HG03064 (cell line): ENCODE data around the gene IGFL2.
"Not testable (repeated sequence)": the region's sequence is repeated elsewhere in the genome, so short reads cannot be mapped to it uniquely, and the experiment has no call there.

Experiments used
- ATAC-seq: cut with Tn5 transposase; IDR thresholded peaks from one replicate; pipeline ENCODE4 v1.9.1; 2021; ENCODE audit warnings: low read depth; ENCODE audit not compliant: unreplicated experiment

Gene IGFL2

DNA sequence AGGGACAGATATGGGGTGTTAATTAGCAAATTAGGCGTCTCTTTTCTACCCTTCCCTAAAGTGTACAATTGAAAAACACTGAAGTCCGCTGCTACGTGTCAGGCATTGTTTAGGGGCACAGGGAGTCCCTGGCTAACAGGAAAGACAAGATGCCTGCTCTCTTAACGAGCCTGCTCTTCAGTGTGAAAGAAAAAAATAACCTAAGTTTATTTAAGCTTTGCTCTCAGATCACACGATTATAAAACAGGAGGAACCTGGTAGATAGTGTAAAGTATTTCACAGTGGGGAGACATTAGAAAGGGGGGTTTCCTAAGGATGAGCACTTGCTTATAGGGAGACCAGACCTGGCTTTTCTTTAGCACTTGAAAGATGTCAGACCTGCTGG, 38.7 kb downstream of the IGFL2 start:
- no peak for ATAC-seq

DNA sequence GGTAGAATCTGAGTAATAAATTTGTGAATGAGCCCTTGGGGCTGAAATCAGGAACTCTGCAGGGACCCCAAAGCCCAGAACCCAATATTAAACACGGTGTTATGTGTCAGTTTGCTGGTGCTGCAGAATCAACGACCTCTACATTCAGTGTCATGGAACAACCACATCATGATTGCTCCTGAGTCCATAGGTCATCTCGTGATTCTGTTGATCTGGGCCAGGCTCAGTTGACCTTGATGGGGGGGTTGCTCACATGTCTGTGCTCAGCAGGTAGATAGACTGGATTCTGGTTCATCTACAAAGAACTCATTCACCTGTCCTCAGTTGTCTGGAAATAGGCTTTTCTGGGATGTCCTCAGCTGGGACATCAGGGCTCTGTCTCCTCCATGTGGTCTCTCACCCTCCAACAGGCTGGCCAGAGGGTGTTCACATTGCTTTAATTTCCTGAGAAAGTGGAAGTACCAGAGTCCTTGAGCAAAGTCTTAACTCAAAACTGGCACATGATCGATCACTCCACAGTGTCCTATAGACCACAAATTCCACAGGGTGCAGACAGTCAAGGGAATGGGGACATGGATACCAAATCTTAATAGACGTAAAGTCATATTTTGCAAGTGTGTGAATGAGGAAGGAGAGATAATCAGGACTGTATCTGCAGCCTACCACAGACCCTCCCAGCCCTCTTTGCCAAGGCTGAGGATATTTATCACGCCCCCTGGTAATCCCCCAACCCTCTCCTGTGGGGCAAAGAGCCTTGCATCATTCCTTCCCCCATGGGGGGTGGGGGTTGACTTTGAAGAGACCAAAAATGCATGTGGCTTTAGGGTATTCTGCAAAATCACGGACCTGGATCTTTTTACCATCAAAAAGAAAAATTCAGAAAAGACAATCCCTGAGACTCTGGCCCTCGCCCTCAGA, 42.2 kb downstream of the IGFL2 start:
- no peak for ATAC-seq

DNA sequence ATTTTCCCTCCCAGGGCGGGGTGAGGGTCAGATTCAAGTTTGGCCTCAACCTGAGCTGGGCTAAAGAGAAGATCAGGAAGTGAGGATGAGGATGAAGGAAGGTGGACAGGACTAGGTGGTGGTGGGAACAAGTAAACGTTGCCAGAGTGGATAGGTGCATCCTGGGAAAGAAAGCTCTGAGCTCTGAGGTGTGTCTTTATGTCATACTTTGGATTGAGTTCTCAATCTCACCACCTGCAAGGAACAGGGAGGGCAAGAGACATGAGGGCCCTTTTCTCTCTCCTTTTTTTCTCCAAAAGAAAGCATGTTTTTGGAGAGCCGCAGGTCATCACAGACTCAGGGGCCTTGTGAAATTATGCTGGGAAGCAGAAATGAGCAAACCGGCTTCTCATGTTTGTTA, 43.3 kb downstream of the IGFL2 start:
- ATAC-seq = no peak

DNA sequence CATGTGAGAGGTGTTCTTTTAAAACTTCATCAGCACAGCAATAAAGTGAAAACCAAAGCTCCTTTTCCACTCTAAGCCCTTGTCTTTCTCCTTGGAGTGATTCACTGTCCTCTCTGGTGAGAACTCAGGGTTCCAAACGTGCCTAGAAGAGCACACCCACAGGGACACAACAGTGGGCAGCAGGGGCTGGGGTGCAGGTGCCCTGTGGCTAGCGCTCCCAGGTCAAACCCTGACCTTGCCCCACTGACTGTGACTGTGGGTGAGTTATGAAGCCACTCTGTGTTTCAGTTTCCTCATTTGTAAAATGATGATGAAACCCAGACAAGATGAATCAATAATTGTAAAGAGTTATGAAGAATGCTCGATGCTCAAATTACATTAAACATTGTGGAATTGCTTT, 43.9 kb downstream of the IGFL2 start:
- ATAC-seq = no peak

DNA sequence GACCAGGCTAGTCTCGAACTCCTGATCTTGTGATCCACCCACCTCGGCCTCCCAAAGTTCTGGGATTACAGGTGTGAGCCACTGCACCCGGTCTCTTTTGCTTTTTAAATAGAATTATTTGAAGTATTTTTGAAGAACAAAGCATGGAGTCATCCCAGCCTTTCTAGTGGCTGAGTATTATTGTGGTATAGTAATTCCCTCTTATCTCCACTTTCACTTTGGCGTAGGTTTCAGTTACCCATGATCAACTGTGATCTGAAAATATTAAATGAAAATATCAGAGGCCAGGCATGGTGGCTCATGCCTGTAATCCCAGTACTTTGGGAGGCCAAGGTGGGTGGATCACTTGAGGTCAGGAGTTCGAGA, 44.6 kb downstream of the IGFL2 start:
- ATAC-seq = not testable (repeated sequence)

DNA sequence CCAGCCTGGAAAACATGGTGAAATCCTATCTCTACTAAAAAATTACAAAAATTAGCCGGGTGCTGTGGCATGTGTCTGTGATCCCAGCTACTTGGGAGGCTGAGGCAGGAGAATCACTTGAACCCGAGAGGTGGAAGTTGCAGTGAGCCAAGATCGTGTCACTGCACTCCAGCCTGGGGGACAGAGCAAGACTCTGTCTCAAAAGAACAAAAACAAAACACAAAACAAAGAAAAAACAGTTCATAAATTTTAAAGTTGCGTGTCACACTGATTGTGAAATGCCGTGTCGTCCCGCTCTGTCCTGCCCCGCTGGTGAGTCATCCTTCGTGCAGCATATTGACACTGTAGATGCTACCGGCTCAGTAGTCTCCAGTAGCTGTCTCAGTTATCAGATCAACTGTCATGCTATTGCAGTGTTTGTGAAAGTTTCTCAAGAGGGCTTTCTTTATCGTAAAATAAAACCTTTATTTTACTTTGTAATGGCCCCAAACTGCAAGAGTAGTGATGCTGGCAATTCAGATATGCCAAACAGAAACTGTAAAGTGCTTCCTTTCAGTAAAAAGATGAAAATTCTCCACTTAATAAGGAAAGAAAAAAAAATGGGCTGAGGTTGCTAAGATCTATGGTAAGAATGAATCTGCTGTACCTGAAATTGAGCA, 45.1 kb downstream of the IGFL2 start:
- ATAC-seq = no peak

DNA sequence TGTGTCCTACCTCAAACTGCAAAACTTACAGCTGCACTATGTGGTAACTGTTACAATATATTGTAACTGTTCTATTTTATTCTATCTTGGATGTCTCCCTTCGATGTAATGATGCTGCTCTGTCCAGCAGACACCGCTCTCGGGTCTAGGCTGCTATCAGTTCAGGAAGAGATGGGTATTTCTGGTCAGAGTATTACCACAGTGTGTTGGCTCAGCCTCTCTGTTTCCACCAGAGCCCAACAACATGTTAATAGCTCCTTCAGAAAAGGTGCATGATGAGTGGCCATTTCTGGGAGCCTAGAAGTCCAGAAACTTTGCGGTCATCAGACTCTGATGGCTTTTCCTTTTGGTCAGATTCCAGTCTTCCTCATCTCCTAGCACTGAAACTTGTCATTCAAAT, 45.6 kb downstream of the IGFL2 start:
- no peak for ATAC-seq

DNA sequence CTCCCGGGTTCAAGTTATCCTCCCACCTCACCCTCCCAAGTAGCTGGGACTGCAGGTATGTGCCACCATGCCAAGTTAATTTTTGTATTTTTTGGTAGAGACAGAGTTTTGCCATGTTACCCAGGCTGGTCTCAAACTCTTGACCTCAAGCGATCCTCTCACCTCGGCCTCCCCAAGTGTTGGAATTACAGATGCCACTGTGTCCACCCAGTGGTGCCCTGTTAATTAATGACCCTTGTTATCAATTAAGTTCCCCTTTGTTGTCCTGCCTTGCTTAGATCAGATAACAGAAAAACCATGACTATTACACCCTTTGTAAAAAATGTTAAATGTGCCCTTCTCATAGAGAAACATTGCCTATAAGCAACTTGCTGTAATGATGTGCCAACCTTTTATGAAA, 47.1 kb downstream of the IGFL2 start:
- no peak for ATAC-seq

DNA sequence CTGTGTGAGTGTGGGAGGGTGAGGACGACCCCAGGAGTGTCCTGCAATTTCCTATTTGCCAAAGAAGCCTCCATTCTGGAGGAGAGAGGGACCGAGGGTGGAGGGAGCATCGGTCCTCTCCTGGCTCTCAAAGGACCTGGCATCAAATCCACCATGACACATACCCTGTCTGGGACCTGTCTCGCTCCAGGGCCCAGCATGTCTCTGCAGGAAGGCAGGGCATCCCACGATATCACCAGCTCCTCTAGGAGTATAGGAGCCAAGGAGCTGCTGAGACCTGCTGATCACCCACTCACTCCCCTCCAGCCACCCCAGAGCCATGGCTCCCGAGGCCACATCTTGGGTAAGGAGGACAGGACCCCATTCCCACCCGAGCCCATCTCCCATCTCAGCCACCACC, 47.9 kb downstream of the IGFL2 start:
- ATAC-seq = not testable (repeated sequence)

DNA sequence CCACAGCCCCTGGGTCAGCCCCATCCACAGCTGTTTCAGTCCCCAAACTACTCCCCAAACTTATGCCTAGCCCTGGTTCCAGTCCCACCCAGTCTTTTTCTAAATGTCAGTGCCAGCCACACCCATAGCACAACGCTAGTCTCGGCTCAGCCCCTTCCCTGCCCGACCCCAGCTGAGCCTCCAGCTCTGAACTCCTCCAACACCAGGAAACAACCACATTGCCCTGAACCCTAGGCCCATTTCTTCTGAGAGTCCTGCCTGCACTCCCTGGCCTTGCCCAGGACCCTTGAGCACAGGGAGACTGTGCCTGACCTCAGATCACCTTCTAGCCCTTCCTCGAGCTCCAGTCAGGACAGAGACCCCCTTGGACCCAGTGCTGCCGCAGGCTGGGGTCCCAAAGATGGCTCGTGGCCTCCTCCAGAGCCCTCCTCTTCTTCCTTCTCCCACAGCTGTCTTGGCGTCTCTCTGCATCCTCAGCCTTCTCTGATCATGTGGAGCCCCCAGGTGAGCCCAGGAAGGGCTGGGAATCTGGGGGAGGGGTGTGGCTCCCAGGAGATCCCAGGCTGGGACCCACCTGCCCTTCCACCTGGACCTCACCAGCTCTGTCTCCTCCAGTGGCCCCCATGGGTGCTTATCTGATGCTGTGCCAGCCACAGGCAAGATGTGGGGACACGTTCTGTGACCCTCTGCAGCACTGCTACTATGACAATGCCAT, 48.5 kb downstream of the IGFL2 start:
- no peak for ATAC-seq

DNA sequence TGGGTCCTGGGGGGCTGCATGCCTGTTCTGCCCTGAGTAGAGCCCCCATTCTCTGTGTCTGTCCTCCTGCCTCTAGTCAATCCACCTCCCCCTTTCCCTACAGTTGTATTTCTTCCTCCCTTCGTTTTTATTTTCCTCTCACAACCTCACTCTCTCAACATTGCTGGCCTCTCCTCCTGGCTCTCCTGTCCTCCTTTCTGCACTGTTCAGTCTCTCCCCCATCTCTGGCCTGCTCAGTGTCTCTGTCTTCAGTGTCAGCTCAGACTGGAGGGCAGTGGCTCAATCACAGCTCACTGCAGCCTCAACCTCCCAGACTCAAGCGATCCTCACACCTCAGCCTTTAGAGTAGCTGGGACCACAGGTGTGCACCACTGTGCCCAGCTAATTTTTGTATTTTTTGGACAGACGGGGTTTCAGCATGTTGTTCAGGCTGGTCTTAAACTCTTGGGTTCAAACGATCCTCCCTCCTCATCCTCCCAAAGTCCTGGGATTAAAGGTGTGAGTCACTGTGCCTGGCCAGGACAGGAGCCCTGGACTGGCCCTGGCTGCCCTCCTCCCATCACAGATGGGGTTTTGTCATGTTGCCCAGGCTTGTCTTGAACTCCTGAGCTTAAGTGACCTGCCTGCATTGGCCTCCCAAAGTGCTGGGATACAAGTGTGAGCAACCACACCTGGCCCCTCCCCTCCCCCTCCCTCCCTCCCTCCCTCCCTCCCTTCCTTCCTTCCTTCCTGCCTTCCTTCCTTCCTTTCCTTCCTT, 49.5 kb downstream of the IGFL2 start:
- no peak for ATAC-seq

DNA sequence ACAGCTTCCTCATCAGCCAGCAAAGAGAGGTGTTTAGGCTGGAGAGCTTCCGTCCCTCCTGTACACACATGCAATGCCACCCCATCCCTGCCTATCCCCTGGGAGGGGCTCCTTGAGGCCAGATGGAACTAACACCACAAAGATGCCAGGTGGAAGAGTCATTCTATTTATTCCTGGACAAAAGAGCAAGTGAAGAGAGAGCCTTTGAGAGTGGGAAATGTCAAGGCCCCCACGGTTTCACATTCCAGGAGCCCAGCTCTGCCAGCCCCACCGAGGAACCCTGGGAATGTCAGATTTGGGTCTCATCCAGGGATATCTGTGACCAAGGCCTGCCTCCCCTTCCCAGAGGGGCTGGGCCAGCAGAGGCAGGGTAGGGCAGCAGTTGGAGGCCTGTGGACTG, 50.7 kb downstream of the IGFL2 start:
- no peak for ATAC-seq

DNA sequence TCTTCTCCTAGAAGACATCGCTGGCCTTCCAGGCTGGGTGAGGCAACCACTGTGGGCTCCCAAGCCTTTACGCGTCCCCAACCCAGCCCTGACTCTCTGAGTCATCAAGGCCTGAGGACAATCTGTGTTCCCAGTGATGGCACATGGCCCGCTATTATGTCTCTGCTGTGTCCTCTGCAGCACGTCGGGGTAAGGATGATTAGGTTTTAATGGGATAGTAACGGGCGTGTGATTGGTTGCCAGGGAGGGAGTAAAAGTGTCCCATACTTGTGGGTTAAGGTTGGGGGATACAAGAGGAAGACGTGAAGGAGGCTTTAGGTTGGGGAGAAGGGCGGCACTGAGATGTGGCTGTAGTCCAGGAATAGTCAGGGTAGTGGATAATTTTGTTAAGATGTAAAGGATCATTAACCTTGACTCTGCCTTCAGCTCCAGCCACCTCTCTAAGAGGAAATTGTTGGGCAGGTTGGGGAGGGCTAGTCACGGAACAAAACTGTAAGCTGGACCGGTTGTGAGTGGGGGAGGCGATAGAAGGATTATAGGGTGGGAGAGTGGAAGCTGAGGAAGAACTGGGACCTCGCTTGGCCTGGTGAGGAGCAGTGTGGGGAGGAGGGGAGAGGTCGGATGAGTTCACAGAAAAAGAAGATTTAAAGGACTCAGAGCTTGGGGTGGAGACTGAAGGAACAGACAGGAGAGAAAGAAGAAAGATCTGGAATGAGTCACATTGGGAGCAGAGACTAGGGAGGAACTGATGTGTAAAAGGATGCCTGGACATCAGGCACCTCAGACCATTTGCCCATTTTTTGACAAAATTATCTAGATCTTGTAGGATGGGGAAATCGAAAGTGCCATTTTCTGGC, 53.6 kb downstream of the IGFL2 start:
- ATAC-seq = no peak

DNA sequence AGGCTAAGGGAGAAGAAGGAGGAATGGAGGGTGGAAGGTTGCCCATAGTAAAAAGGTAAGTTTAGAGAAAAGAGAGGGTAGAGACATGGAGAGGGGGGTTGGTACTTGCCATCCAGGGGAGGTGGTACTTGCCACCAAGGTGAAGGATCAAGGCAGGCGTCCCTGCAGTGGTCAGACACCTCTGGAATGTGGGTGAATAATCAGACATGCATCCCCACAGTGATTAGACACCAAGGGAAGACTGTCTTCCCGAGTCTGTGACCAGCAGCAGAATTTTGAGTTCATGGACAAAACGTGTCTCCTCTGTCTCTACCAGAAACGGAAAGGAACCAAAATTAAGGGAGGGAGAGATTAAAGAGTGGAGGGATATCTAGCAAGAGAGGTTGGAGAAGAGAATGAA, 54.4 kb downstream of the IGFL2 start:
- ATAC-seq = no peak

DNA sequence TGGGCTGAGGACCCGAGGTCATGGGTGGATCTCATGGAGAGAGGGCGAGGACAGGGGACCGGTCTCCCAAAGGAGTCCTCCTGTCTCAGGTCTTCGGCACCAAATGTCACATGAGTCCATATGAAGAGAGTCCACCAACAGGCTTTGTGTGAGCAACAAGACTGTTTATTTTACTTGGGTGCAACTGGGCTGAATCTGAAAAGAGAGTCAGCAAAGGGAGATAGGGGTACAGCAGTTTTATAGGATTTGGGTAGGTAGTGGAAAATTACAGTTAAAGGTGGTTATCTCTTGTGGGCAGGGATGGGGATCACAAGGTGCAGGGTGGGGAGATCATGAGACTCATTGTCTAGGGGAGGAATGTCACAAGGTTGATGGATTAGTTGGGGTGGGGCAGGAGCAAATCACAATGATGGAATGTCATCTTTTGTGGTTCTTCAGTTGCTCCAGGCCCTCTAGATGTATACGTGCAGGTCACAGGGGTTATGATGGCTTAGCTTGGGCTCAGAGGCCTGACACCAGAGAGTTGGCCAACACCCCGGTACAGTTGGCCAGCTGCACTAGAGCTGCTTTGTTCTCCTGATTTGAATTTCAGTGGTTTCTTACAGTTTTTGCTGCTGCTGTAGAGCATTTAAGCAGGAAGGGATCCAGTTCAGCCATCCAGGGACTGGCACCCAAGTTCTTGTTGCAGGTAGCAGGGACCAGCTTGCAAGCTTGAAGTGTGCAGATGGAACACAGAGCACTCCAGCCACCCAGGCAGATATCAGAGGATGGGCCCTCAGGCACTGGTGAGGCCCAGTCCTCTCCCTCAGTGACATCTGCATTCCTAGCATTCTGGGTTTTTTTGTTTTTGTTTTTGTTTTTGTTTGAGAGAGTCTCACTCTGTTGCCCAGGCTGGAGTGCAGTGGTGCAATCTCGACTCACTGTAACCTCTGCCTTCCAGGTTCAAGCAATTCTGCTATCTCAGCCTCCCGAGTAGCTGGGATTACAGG, 55.1 kb downstream of the IGFL2 start:
- no peak for ATAC-seq

DNA sequence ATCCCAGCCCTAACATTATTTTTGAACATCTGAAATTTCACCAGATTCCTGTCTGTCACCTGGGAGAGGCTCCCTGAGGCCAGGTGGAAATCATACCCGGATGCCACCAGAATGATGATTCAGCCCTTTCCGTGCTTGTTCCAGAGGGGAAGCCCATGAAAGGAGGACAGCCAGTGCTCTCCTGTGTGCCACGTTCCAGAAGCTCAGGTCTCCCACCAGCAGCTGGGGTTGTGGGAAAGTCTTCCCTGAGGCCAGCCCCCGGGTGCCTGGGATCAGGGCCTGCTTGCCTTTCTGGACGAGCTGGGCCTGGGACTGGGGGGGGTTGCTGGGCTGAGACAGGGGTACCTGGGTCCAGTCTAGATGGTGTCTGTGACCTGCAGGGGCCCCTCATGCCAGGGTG, 56.0 kb downstream of the IGFL2 start:
- ATAC-seq = no peak

DNA sequence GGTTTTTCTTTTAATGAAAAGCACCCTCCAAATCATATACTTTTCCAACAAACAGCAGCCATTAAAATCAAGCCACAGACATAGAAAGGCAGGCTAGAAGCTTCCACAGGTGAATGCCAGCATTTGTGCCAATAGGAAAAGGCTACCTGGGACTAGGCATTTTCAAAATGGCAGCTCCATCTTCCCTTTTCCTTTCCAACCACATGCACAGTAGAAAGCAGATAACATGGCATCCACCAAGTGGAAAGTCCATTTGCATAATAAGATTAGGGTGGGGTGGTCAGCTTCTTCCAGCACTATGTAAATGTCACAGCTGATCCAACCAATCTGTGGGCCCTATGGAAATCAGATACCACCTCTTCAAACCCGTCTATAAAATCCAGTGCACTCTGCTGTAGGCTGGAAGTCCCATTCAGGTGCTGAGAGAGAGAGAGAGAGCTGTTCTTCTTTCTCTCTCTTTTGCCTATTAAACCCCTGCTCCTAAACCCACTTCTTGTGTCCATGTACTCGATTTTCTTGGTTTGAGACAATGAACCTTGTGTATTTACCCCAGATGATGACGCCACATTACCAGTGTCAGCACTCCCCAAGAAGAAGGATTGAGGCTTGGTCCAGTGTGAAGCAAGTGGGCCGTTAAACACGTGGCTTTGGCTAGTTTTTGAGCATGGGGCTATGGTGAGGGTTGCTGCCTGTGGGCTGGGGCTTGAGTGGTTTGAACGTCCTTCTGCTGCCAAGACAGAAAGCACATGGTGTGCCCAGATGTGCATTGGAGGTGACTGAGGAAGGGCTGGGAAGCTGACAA, 57.3 kb downstream of the IGFL2 start:
- no peak for ATAC-seq

DNA sequence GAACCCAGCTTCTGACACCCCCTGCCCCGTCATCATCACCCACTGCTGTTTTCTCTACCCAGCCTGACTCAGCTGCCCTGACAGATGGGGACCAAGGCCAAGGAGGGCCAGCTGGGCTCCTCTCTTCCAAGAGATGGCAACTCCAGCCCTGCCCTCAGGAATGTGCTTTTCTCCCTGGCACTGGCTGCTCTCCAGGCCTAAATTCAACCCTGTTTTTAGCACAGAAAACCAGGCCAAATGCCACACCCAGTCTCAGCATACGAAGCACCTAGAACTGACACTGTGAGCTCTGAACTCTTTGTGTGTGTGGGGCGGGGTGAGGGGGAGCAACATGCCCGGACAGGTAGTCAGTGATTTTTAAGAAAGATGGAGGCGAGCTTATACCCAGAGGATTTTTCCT, 58.1 kb downstream of the IGFL2 start:
- no peak for ATAC-seq
